K562 treated with DMSO at 1 percent for 4 hours (cell line): ENCODE data around the gene SLC25A14. TPM values are rescaled to one million over a fixed set of nuclear protein-coding genes. Genes with fewer than 3 reads are reported as not detected.

ENCODE experiments used
- total RNA-seq: library from RNA; unstranded; fragments of 300-600 nt; gene quantifications from 2 replicates; pipeline ENCODE4 v1.2.3, GENCODE V29; 2022; ENCODE audit not compliant: insufficient read depth

SLC25A14 gene, protein sequence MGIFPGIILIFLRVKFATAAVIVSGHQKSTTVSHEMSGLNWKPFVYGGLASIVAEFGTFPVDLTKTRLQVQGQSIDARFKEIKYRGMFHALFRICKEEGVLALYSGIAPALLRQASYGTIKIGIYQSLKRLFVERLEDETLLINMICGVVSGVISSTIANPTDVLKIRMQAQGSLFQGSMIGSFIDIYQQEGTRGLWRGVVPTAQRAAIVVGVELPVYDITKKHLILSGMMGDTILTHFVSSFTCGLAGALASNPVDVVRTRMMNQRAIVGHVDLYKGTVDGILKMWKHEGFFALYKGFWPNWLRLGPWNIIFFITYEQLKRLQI
- 9.3 and 10.8 TPM in 2 replicates for total RNA-seq

DNA sequence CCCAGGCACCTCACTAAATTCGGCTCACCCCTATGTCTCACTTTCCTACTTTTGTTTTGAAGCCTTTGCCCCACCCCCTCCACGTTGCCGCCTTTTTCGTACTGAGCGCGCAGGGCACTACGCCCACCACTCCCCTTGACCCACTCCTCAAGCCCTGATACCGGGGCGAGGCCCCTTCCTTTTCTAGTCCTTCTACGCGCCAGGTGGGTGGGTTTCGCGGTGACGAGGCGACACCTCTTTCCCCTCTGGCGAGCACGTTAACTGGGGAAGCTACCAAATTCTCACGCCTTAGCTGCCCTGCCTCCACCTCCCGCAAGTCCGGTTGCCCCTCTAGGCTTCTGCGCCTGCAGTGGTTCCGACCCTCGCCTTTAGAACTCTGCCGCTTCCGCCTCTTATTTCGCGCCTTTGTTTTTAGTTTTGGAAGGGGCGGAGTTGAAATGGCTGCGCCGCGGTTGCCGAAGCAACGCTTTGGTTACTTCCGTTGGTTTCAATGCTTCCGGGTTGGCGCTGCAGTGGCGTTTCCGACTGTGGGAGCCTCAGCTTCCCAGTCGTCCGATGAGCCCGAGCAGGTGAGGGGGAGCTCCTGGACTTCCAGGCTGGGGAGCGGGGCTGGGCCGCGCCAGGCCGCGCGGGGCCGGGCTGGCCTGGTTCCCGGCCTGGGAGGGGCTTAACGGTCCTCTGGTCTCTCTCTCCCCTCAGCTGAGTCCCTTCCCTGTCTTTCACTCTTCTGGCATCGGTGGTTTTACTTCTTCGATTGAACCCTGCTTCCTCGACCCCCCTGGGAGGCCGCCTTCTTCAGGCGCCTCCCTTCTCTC, at the start of gene SLC25A14:
Gene SLC25A14, plus strand, starts transcription at position 512 of the 815 bp plus-strand sequence. CDS start 360 bp downstream, outside the sequence.

DNA sequence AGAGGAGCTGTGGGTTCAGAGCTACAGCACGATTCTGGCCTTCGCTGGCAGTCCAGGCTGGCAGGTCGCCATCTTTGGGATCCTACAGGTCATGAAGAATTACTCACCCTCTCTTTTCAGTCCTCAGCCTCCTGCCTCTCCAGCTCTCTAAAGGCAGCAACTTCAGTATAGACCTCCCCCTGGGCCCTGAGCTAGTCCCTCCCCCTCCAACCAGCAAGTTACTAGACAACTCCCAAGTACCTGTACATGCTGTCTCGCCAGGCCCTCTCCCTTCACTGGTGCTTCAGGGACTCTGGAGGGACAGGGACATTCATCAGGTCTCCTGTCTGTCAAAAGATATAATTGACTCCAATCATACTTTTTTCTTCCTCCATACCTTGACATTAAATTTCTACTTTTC, 45.8 kb downstream of the SLC25A14 start, which contains the start of gene GPR119:
Gene GPR119, minus strand, starts transcription at position 155 of the 400 bp plus-strand sequence. CDS start 227 bp downstream, outside the sequence.

DNA sequence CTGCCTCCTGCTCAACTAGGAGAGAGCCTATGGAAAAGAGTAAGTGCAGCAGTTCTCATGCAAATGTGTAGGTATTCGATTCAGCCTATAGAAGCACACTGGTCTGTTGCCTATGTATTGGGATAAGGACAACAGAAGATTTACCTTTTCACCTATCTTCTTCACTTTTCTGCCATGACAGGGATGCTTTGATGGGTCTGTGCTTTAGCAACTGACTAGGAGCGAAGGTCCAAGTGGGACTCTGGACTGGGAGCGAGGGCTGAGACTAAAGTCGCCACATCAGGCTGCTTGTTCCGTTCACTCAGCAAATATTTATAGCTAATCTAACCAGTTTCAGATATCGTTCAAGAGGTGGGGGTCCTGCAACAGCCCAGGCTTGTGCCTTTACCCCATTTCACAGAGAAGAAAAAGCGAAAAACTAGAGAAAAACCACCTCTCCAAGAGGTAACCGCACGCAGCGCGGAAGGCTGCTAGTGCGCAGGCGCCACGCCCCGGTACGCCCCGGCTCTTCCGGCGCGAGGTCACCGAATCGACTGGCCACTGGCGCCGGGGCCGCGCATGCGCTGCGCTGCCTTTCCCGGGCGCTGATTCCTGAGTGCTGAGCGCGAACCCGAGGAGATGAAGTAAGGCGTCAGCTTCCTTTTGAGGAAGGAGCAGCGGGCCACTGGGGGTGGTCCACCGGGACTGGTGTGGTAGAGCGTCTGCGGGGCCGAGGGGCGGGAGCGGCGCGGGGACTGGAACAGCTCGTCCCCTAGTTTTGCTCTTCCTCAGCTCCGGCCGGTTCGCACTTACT, 61.9 kb downstream of the SLC25A14 start, which contains the start of gene RBMX2:
Gene RBMX2, plus strand, starts transcription at position 573 of the 793 bp plus-strand sequence. Its CDS starts 46 bp downstream, at position 619.

Other genes with a start within 250 kb of the SLC25A14 start
- gene ELF4, start 229.4 kb upstream of the SLC25A14 start, total RNA-seq = 31.9 and 39.4 TPM in 2 replicates
- gene AIFM1, start 174.1 kb upstream of the SLC25A14 start, total RNA-seq = 69.7 and 79.6 TPM in 2 replicates
- not detected in 2 replicates for gene RAB33A, start 168.0 kb upstream of the SLC25A14 start, total RNA-seq
- 2.6 and 2.9 TPM in 2 replicates for gene ZNF280C, start 71.0 kb upstream of the SLC25A14 start, total RNA-seq
- gene GPR119, start 45.8 kb downstream of the SLC25A14 start, total RNA-seq = not detected in 2 replicates
- 22.5 and 25.1 TPM in 2 replicates for gene RBMX2, start 62.1 kb downstream of the SLC25A14 start, total RNA-seq